ENCODE results near the gene TDP2. TPM values are rescaled to one million over a fixed set of nuclear protein-coding genes. Genes with fewer than 3 reads are reported as not detected.

Gene TDP2
- total RNA-seq, 1 experiment from 2014 or later = 33.6 TPM

- in situ Hi-C loops (cut with HindIII; ENCODE audit: low pct_unique_long_range_greater_than_20kb, low sequenced_read_pairs) (no loop called here), intact Hi-C loops (cut with micrococcal nuclease; ENCODE audit: unreplicated experiment) (no loop called here)
- no TSS peak for BruUV-seq (replicated peaks)
- TF ChIP-seq CTCF (IDR thresholded peaks at IDR 0.05) = no peak
- TF ChIP-seq SIN3A (IDR thresholded peaks at IDR 0.05; ENCODE audit: borderline replicate concordance, insufficient read depth, low read depth, low read length) = no peak
- TF ChIP-seq TCF7L2 (IDR thresholded peaks at IDR 0.05; ENCODE audit: low read depth, low read length) = no peak
- no peak for TF ChIP-seq REST (IDR thresholded peaks at IDR 0.05; ENCODE audit: insufficient read depth in 1 of 2, low read depth in 2 of 2, low read length in 1 of 2)
- no peak for TF ChIP-seq POLR2AphosphoS5 (IDR thresholded peaks at IDR 0.05; ENCODE audit: low read depth, low read length)
- ATAC-seq (no peak), DNase-seq (ENCODE audit: low read depth, low spot score) (no peak)
- Histone ChIP-seq H3K4me3 (ENCODE audit: low read depth in 2 of 2, low read length in 2 of 2) (no peak overlapping the region), H3K9me3 (ENCODE audit: control insufficient read depth, insufficient read depth, low read depth, low read length) (no peaks in the 10 kb centered on the region), H3K36me3 (ENCODE audit: control insufficient read depth, insufficient read depth, low read length) (peaks cover 13% of the 10 kb centered on the region), H3K27ac (ENCODE audit: low read length) (no peak overlapping the region), H3K4me1 (ENCODE audit: control insufficient read depth, insufficient read depth, low read length) (no peaks in the 10 kb centered on the region), H3K27me3 (ENCODE audit: control insufficient read depth, insufficient read depth, low read length) (no peaks in the 10 kb centered on the region)
- POLR2A ChIA-PET = no interaction called here
- CTCF ChIA-PET = no interaction called here
Observed at GRCh38 chr6:24658573-24659560, 7.8 kb downstream of the TDP2 start.

DNA sequence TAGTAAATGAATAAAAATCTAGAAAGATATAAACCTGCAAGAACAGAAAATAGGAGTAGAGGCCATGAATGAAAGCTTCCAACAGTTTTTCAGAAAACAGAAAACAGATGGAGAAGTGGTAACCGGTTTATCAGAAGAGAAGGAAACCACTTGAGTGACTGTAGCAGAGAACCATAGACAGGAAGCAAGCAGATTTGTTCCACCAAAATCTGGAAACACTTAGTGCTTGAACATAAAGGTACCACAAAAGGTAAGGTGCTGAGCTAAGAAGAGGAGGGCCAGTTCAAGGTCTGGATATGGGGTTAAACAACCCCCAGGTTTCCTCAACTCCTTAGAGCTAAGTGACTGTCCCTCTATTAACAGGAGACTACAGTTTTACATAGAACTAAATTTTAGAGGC lies 11.5 kb downstream of the TDP2 start:
- POLR2A ChIA-PET = interaction anchor here (1.0 kb wide), 1 partner anchor 49 kb away, joined by 4 read pairs; no protein-coding TSS in a partner anchor
- peaks cover 11% of the 10 kb centered on the region for H3K36me3 ChIP-seq (ENCODE audit: control insufficient read depth, insufficient read depth, low read length)
- TF ChIP-seq SIN3A (IDR thresholded peaks at IDR 0.05; ENCODE audit: borderline replicate concordance, insufficient read depth, low read depth, low read length) = no peak
- no peak for TF ChIP-seq REST (IDR thresholded peaks at IDR 0.05; ENCODE audit: insufficient read depth in 1 of 2, low read depth in 2 of 2, low read length in 1 of 2)
- no peak for TF ChIP-seq TCF7L2 (IDR thresholded peaks at IDR 0.05; ENCODE audit: low read depth, low read length)
- TF ChIP-seq POLR2AphosphoS5 (IDR thresholded peaks at IDR 0.05; ENCODE audit: low read depth, low read length) = no peak
- no peak for TF ChIP-seq CTCF (IDR thresholded peaks at IDR 0.05)

More for the DNA sequence above, 11.5 kb downstream of the TDP2 start:
- CTCF ChIA-PET = no interaction called here
- no peaks in the 10 kb centered on the region for H3K9me3 ChIP-seq (ENCODE audit: control insufficient read depth, insufficient read depth, low read depth, low read length)
- BruUV-seq (replicated peaks) = no TSS peak
- no peaks in the 10 kb centered on the region for H3K4me1 ChIP-seq (ENCODE audit: control insufficient read depth, insufficient read depth, low read length)
- H3K27ac ChIP-seq (ENCODE audit: low read length) = no peak overlapping the region
- DNase-seq (ENCODE audit: low read depth, low spot score) = no peak
- no peak overlapping the region for H3K4me3 ChIP-seq (ENCODE audit: low read depth in 2 of 2, low read length in 2 of 2)
- intact Hi-C loops (cut with micrococcal nuclease; ENCODE audit: unreplicated experiment) = no loop called here
- H3K27me3 ChIP-seq (ENCODE audit: control insufficient read depth, insufficient read depth, low read length) = no peaks in the 10 kb centered on the region
- in situ Hi-C loops (cut with HindIII; ENCODE audit: low pct_unique_long_range_greater_than_20kb, low sequenced_read_pairs) = no loop called here
- no peak for ATAC-seq
